Neural cell (in vitro differentiated cells): ENCODE results near the gene NRG3. TPM values are rescaled to one million over a fixed set of nuclear protein-coding genes. Genes with fewer than 3 reads are reported as not detected.

ENCODE experiments used
- H2AFZ ChIP-seq: fragments of 200-600, 300-800 bp; sonication (generic), shearing (Covaris generic); 2 replicates; pipeline ENCODE4 v1.6.0; 2014; ENCODE audit warnings: low read depth, mild to moderate bottlenecking, antibody characterized with exemption, low read length, moderate library complexity
- H3F3A ChIP-seq: fragments of 200-600 bp; shearing (Covaris generic); 2 replicates; pipeline ENCODE4 v1.6.1; 2016; ENCODE audit warnings: mild to moderate bottlenecking, moderate library complexity, mixed read lengths, antibody characterized with exemption, low read length; ENCODE audit not compliant: insufficient read depth, poor library complexity, severe bottlenecking
- H3K27ac ChIP-seq: fragments of 200-600, 300-800 bp; sonication (generic), shearing (Covaris generic); 2 replicates; pipeline ENCODE4 v1.5.1; 2014; ENCODE audit warnings: mild to moderate bottlenecking, low read length, moderate library complexity
- H3K27me3 ChIP-seq: fragments of 300-800, 200-600 bp; sonication (generic), shearing (Covaris generic); 2 replicates; pipeline ENCODE4 v1.6.0; 2014; ENCODE audit warnings: mild to moderate bottlenecking, low read depth, low read length, moderate library complexity; ENCODE audit not compliant: insufficient read depth
- H3K36me3 ChIP-seq: fragments of 300-800, 200-600 bp; sonication (generic), shearing (Covaris generic); 2 replicates; pipeline ENCODE4 v1.5.1; 2014; ENCODE audit warnings: mild to moderate bottlenecking, antibody characterized with exemption, low read length, moderate library complexity; ENCODE audit not compliant: insufficient read depth
- H3K4me2 ChIP-seq: fragments of 300-800, 200-600 bp; sonication (generic), shearing (Covaris generic); 2 replicates; pipeline ENCODE4 v1.6.0; 2014; ENCODE audit warnings: mild to moderate bottlenecking, low read length
- H3K4me3 ChIP-seq: fragments of 300-800, 200-600 bp; sonication (generic), shearing (Covaris generic); 2 replicates; pipeline ENCODE4 v1.5.1; 2014; ENCODE audit warnings: mild to moderate bottlenecking, low read length, moderate library complexity
- H3K79me2 ChIP-seq: fragments of 200-600 bp; shearing (Covaris generic); replicated peaks from 2 replicates; pipeline ENCODE4 v1.6.0; 2014; ENCODE audit warnings: mild to moderate bottlenecking, low read length, moderate library complexity; ENCODE audit not compliant: insufficient read depth
- H3K9ac ChIP-seq: fragments of 300-800, 200-600 bp; sonication (generic), shearing (Covaris generic); 2 replicates; pipeline ENCODE4 v1.6.1; 2016; ENCODE audit warnings: mild to moderate bottlenecking, low read length, mixed read lengths
- H3K9me2 ChIP-seq: fragments of 200-600 bp; shearing (Covaris generic); 2 replicates; pipeline ENCODE4 v1.6.1; 2016; ENCODE audit warnings: mild to moderate bottlenecking, low read length, mixed read lengths; ENCODE audit not compliant: insufficient read depth
- H3K9me3 ChIP-seq: fragments of 200-600, 300-800 bp; sonication (generic), shearing (Covaris generic); 2 replicates; pipeline ENCODE4 v1.6.1; 2016; ENCODE audit warnings: mild to moderate bottlenecking, mixed run types, low read length, moderate library complexity, mixed read lengths
- H4K20me1 ChIP-seq: fragments of 200-600 bp; shearing (Covaris generic); 2 replicates; pipeline ENCODE4 v1.6.1; 2016; ENCODE audit warnings: mild to moderate bottlenecking, mixed run types; ENCODE audit not compliant: insufficient read depth
- EP300 ChIP-seq: fragments of 450-650 bp; conservative IDR thresholded peaks from 2 replicates; pipeline ENCODE4 v1.6.1; 2014; ENCODE audit warnings: antibody characterized with exemption, mild to moderate bottlenecking, moderate library complexity; ENCODE audit not compliant: poor library complexity, severe bottlenecking
- EZH2 ChIP-seq: fragments of 200-600, 300-800 bp; shearing (Covaris generic), sonication (generic); IDR thresholded peaks from 2 replicates; pipeline ENCODE4 v1.6.1; 2014; ENCODE audit warnings: antibody characterized with exemption, low read length, borderline replicate concordance, mild to moderate bottlenecking; ENCODE audit not compliant: insufficient read depth, poor library complexity, severe bottlenecking
- MXI1 ChIP-seq: fragments of 450-650 bp; conservative IDR thresholded peaks from 2 replicates; pipeline ENCODE4 v1.6.1; 2014; ENCODE audit warnings: antibody characterized with exemption, mild to moderate bottlenecking; ENCODE audit not compliant: poor library complexity, severe bottlenecking
- POLR2AphosphoS5 ChIP-seq: IDR thresholded peaks from 2 replicates; pipeline ENCODE4 v1.6.1; 2012
- RAD21 ChIP-seq: fragments of 450-650 bp; conservative IDR thresholded peaks from 2 replicates; pipeline ENCODE4 v1.6.1; 2014; ENCODE audit warnings: antibody characterized with exemption, mild to moderate bottlenecking, moderate library complexity
- SMC3 ChIP-seq: fragments of 450-650 bp; conservative IDR thresholded peaks from 2 replicates; pipeline ENCODE4 v1.6.1; 2014; ENCODE audit warnings: antibody characterized with exemption, mild to moderate bottlenecking, moderate library complexity; ENCODE audit not compliant: poor library complexity
- TAF1 ChIP-seq: IDR thresholded peaks from 2 replicates; pipeline ENCODE4 v1.6.1; 2012; ENCODE audit warnings: low read depth
- polyA plus RNA-seq: library from polyadenylated mRNA; depleted of rRNA; stranded (reverse); fragments of >200 nt; gene quantifications from 2 replicates; pipeline ENCODE4 v1.2.3, GENCODE V29; 2014
- TF ChIP-seq, protein P1 (sequence below): IDR thresholded peaks from 2 replicates; pipeline ENCODE4 v1.6.1; 2012; ENCODE audit warnings: borderline replicate concordance
- TF ChIP-seq, protein P2 (sequence below): fragments of 450-650 bp; IDR thresholded peaks from 2 replicates; pipeline ENCODE4 v1.5.1; 2014; ENCODE audit warnings: antibody characterized with exemption, mild to moderate bottlenecking, moderate library complexity; ENCODE audit not compliant: poor library complexity, severe bottlenecking

Gene NRG3
- polyA plus RNA-seq, 1 donor from 2014 or later, result 14.0 TPM

DNA sequence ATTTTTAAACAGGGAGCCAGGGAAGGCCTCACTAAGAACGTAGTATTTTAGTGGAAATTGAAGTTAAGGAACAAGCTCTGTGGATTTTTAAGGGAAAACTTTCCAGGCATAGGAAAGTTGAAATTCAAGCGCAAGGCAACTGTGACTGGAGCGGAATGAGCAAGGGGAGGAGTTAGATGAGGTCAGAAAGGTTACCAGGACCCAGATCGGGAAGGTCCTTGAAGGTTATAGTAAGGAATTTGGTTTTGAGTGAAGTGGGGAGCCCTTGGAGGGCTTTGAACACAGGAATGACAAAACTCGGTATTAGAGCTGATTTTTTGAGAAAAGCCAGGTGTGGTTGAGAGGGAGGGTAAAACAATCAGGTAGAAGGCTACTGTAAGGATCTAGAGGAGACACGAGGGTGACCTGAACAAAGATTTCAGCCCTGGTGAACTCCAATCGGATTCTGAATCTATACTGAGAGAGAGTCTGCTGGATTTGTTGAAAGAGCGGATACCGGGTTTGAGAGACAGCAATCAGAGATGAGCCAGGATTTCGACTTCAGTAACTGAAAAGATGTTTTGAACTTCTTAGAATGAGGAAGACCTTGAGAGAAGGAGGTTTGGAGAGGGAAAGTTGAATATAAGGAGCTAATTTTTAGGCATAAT is 1013.9 kb downstream of the NRG3 start:
- no peaks in the 10 kb centered on the region for H3K79me2 ChIP-seq
- H3K4me3 ChIP-seq, result peak overlapping the region; percentile 43
- no peak overlapping the region for H2AFZ ChIP-seq
- peak overlapping the region; percentile 24 for H3K4me2 ChIP-seq
- no peaks in the 10 kb centered on the region for H3K27me3 ChIP-seq
- no peaks in the 10 kb centered on the region for H4K20me1 ChIP-seq
- H3F3A ChIP-seq, result peaks cover 5% of the 10 kb centered on the region
- peak overlapping the region; percentile 46 for H3K9ac ChIP-seq
- TF ChIP-seq EZH2 (no peak), EP300 (no peak), SMC3 (no peak), RAD21 (no peak)
- no peaks in the 10 kb centered on the region for H3K36me3 ChIP-seq
- peak overlapping the region; percentile 90 for H3K27ac ChIP-seq
- H3K9me2 ChIP-seq, result no peaks in the 10 kb centered on the region
- H3K9me3 ChIP-seq, result no peaks in the 10 kb centered on the region

DNA sequence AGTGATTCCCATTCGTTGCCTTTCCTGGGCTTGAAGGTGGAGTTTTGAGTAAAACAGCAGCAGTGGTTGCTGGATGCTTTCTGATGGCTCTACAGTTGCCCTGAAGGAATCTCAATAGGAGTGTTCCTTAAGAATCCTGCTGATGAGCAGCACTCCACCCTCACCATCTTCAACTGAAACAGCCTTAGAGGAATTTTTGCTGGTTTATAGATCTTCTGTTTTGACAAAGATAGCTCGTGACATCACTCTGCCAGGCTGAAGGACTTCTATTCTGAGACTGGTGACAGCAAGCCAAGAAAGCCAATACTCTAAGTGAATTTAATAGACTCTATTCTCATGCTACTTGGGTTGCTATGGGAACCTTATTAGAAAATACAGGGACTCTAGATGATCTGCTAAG is 1014.7 kb downstream of the NRG3 start:
- Histone ChIP-seq H3K4me3 (peak overlapping the region; percentile 43), H3K27ac (peak overlapping the region; percentile 90), H3K27me3 (no peaks in the 10 kb centered on the region), H3K36me3 (no peaks in the 10 kb centered on the region), H3K9ac (peak overlapping the region; percentile 46), H3K4me2 (peak overlapping the region; percentile 24), H3F3A (peaks cover 5% of the 10 kb centered on the region), H2AFZ (peak overlapping the region; percentile 2), H3K9me2 (no peaks in the 10 kb centered on the region), H3K9me3 (no peaks in the 10 kb centered on the region), H4K20me1 (no peaks in the 10 kb centered on the region), H3K79me2 (no peaks in the 10 kb centered on the region)
- TF ChIP-seq, protein P1, sequence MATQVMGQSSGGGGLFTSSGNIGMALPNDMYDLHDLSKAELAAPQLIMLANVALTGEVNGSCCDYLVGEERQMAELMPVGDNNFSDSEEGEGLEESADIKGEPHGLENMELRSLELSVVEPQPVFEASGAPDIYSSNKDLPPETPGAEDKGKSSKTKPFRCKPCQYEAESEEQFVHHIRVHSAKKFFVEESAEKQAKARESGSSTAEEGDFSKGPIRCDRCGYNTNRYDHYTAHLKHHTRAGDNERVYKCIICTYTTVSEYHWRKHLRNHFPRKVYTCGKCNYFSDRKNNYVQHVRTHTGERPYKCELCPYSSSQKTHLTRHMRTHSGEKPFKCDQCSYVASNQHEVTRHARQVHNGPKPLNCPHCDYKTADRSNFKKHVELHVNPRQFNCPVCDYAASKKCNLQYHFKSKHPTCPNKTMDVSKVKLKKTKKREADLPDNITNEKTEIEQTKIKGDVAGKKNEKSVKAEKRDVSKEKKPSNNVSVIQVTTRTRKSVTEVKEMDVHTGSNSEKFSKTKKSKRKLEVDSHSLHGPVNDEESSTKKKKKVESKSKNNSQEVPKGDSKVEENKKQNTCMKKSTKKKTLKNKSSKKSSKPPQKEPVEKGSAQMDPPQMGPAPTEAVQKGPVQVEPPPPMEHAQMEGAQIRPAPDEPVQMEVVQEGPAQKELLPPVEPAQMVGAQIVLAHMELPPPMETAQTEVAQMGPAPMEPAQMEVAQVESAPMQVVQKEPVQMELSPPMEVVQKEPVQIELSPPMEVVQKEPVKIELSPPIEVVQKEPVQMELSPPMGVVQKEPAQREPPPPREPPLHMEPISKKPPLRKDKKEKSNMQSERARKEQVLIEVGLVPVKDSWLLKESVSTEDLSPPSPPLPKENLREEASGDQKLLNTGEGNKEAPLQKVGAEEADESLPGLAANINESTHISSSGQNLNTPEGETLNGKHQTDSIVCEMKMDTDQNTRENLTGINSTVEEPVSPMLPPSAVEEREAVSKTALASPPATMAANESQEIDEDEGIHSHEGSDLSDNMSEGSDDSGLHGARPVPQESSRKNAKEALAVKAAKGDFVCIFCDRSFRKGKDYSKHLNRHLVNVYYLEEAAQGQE, result peak; percentile 69
- TF ChIP-seq EP300, result peak; percentile 89
- TF ChIP-seq SMC3, result peak; percentile 46
- no peak for TF ChIP-seq TAF1
- TF ChIP-seq MXI1, result peak; percentile 16
- TF ChIP-seq POLR2AphosphoS5, result peak; percentile 47
- TF ChIP-seq RAD21, result peak; percentile 45
- TF ChIP-seq, protein P2, sequence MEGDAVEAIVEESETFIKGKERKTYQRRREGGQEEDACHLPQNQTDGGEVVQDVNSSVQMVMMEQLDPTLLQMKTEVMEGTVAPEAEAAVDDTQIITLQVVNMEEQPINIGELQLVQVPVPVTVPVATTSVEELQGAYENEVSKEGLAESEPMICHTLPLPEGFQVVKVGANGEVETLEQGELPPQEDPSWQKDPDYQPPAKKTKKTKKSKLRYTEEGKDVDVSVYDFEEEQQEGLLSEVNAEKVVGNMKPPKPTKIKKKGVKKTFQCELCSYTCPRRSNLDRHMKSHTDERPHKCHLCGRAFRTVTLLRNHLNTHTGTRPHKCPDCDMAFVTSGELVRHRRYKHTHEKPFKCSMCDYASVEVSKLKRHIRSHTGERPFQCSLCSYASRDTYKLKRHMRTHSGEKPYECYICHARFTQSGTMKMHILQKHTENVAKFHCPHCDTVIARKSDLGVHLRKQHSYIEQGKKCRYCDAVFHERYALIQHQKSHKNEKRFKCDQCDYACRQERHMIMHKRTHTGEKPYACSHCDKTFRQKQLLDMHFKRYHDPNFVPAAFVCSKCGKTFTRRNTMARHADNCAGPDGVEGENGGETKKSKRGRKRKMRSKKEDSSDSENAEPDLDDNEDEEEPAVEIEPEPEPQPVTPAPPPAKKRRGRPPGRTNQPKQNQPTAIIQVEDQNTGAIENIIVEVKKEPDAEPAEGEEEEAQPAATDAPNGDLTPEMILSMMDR, result no peak
- TF ChIP-seq EZH2, result no peak
